Activated CD8-positive, alpha-beta T cell treated with anti-CD3 and anti-CD28 coated beads for 36 hours (primary cell): ENCODE data around the gene PIK3R3. TPM values are rescaled to one million over a fixed set of nuclear protein-coding genes. Genes with fewer than 3 reads are reported as not detected.

Source experiments
- ATAC-seq: fragments of 200-7000 bp; cut with Tn5 transposase; one replicate; pipeline ENCODE4 v1.10.0; 2021; ENCODE audit warnings: mild to moderate bottlenecking, moderate library complexity
- CTCF ChIA-PET: fragments of 350-600 bp; sonication (Branson Sonifier 250); formaldehyde crosslinking; loops from one replicate; lab custom pipeline; 2021; ENCODE audit warnings: antibody characterized with exemption; lab: Charles Lee
- POLR2A ChIA-PET: fragments of 350-600 bp; sonication (Branson Sonifier 250); formaldehyde crosslinking; loops from one replicate; lab custom pipeline; 2021; ENCODE audit warnings: antibody characterized with exemption; lab: Charles Lee
- DNase-seq: peaks from one replicate; pipeline ENCODE4 v3.0.0-alpha.2; 2020
- H3K27ac Mint-ChIP-seq: one replicate; pipeline ENCODE4 v1.8.0; 2021; ENCODE audit warnings: mild to moderate bottlenecking, mixed read lengths
- H3K27me3 Mint-ChIP-seq: one replicate; pipeline ENCODE4 v1.8.0; 2021; ENCODE audit warnings: mixed read lengths
- H3K36me3 Mint-ChIP-seq: one replicate; pipeline ENCODE4 v1.8.0; 2021; ENCODE audit warnings: low read depth, mixed read lengths
- H3K4me1 Mint-ChIP-seq: one replicate; pipeline ENCODE4 v1.8.0; 2021; ENCODE audit warnings: low read depth, mixed read lengths
- H3K4me3 Mint-ChIP-seq: one replicate; pipeline ENCODE4 v1.8.0; 2021; ENCODE audit warnings: mild to moderate bottlenecking, moderate library complexity, mixed read lengths
- H3K9me3 Mint-ChIP-seq: one replicate; pipeline ENCODE4 v1.8.0; 2021; ENCODE audit warnings: mixed read lengths
- intact Hi-C: fragments of 100-400 bp; cut with micrococcal nuclease; formaldehyde crosslinking; loops from one replicate; pipeline ENCODE4 v1.10.0; 2022
- total RNA-seq, 2 experiments: library from RNA; stranded (reverse); gene quantifications; one replicate each; pipeline ENCODE4 v1.2.3, GENCODE V29; 2021
- TF ChIP-seq, protein P1 (sequence below): fragments of 200-600 bp; IDR thresholded peaks from one replicate; pipeline ENCODE4 v1.8.0; 2022; ENCODE audit warnings: antibody characterized with exemption, mild to moderate bottlenecking

PIK3R3 gene
- total RNA-seq, 2 experiments from 2014 or later = 1.3 to 1.4 TPM

- intact Hi-C loops = no loop called here
- CTCF ChIA-PET = no interaction called here
Measured at GRCh38 chr1:46130606-46131005, 1.8 kb downstream of the PIK3R3 start.

GRCh38 chr1:46130121-46130520, 2.3 kb downstream of the PIK3R3 start:
- CTCF ChIA-PET = interaction anchor here (1.4 kb wide), 1 partner anchor 94 kb away, joined by 4 read pairs; no protein-coding TSS in a partner anchor
- no peaks in the 10 kb centered on the region for H3K9me3 Mint-ChIP-seq
- H3K27ac Mint-ChIP-seq = no peak overlapping the region
- POLR2A ChIA-PET = interaction anchor here (0.6 kb wide), 1 partner anchor 11 kb away, joined by 3 read pairs; no protein-coding TSS in a partner anchor
- no peak overlapping the region for H3K4me3 Mint-ChIP-seq
- no peak for ATAC-seq
- DNase-seq = no peak
- peaks cover 2% of the 10 kb centered on the region for H3K36me3 Mint-ChIP-seq
- TF ChIP-seq, protein P1, sequence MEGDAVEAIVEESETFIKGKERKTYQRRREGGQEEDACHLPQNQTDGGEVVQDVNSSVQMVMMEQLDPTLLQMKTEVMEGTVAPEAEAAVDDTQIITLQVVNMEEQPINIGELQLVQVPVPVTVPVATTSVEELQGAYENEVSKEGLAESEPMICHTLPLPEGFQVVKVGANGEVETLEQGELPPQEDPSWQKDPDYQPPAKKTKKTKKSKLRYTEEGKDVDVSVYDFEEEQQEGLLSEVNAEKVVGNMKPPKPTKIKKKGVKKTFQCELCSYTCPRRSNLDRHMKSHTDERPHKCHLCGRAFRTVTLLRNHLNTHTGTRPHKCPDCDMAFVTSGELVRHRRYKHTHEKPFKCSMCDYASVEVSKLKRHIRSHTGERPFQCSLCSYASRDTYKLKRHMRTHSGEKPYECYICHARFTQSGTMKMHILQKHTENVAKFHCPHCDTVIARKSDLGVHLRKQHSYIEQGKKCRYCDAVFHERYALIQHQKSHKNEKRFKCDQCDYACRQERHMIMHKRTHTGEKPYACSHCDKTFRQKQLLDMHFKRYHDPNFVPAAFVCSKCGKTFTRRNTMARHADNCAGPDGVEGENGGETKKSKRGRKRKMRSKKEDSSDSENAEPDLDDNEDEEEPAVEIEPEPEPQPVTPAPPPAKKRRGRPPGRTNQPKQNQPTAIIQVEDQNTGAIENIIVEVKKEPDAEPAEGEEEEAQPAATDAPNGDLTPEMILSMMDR = no peak
- intact Hi-C loops = no loop called here
- peaks cover 42% of the 10 kb centered on the region for H3K27me3 Mint-ChIP-seq
- peaks cover 27% of the 10 kb centered on the region for H3K4me1 Mint-ChIP-seq

More at GRCh38 chr1:46130606-46131005, 1.8 kb downstream of the PIK3R3 start:
- peaks cover 44% of the 10 kb centered on the region for H3K27me3 Mint-ChIP-seq
- POLR2A ChIA-PET = interaction anchor here (0.6 to 1.0 kb wide), 2 partner anchors 10 to 25 kb away, joined by 3 to 4 read pairs; no protein-coding TSS in a partner anchor
- TF ChIP-seq, protein P1 = no peak
- peaks cover 27% of the 10 kb centered on the region for H3K4me1 Mint-ChIP-seq
- peaks cover 2% of the 10 kb centered on the region for H3K36me3 Mint-ChIP-seq
- no peak for DNase-seq
- H3K9me3 Mint-ChIP-seq = no peaks in the 10 kb centered on the region
- no peak overlapping the region for H3K4me3 Mint-ChIP-seq
- ATAC-seq = no peak
- no peak overlapping the region for H3K27ac Mint-ChIP-seq

GRCh38 chr1:46128344-46128743, 4.1 kb downstream of the PIK3R3 start:
- no peak for DNase-seq
- intact Hi-C loops = no loop called here
- ChIA-PET CTCF (no interaction called here), POLR2A (no interaction called here)
- Mint-ChIP-seq H3K27me3 (peaks cover 37% of the 10 kb centered on the region), H3K27ac (no peak overlapping the region), H3K9me3 (no peaks in the 10 kb centered on the region), H3K4me3 (no peak overlapping the region), H3K4me1 (peaks cover 18% of the 10 kb centered on the region), H3K36me3 (peaks cover 2% of the 10 kb centered on the region)
- ATAC-seq = no peak
- TF ChIP-seq, protein P1 = no peak

DNA sequence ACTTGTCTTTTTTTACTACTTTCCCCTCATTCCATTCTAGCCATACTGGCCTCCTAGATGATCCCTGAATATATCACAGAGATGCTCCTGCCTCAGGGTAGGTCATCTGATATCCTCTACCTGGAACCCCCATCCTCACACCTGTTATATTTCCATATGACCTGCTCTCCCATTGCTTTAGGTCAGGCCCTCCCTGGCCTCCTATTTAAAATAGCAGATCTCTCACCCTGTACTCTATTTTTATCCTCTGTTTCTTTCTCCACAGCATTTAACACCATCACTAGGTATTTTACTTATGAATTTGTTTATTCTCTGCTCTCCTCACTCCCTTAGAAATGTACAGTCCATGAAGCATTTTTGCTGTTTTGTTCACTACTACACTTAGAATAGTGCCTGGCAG, 13.6 kb downstream of the PIK3R3 start:
- intact Hi-C loops = no loop called here
- DNase-seq (no peak), ATAC-seq (no peak)
- no peak overlapping the region for H3K27ac Mint-ChIP-seq
- peaks cover 2% of the 10 kb centered on the region for H3K4me1 Mint-ChIP-seq
- CTCF ChIA-PET = interaction anchor here (1.2 kb wide), 1 partner anchor 104 kb away, joined by 3 read pairs; no protein-coding TSS in a partner anchor
- no peaks in the 10 kb centered on the region for H3K27me3 Mint-ChIP-seq
- H3K36me3 Mint-ChIP-seq = no peaks in the 10 kb centered on the region
- TF ChIP-seq, protein P1 = no peak
- no peaks in the 10 kb centered on the region for H3K9me3 Mint-ChIP-seq
- H3K4me3 Mint-ChIP-seq = no peak overlapping the region
- POLR2A ChIA-PET = no interaction called here

DNA sequence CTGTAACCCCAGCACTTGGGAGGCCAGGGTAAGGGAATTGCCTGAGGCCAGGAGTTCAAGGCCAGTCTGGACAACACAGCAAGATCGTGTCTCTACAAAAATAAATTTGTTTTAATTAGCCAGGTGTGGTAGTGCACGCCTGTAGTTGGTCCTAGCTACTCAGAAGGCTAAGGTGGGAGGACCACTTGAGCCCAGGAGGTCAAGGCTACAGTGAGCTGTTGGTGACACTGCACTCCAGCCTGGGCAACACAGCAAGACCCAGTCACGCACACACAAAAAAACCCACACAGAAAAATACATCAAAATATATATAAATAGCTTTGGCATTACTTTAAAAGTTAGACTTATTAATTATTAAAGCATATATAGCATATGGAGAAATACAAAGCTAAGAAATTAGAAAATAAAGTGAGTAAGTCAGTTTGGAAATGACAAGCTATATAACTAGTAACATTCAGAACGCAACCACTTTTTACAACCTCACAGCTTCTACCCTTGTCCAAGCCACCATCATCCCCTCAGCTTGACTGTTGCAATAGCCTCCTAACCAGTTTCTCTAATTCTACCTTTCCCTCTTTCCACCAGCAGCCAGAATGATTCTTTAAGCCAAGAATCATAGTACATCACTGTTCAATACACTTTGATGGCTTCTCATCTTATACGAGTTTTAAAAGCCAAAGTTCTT, 14.5 kb downstream of the PIK3R3 start:
- Mint-ChIP-seq H3K9me3 (no peaks in the 10 kb centered on the region), H3K27ac (no peak overlapping the region), H3K36me3 (no peaks in the 10 kb centered on the region), H3K27me3 (no peaks in the 10 kb centered on the region), H3K4me1 (peaks cover 2% of the 10 kb centered on the region), H3K4me3 (no peak overlapping the region)
- intact Hi-C loops = no loop called here
- ChIA-PET POLR2A (interaction anchor here (0.6 to 1.0 kb wide), 2 partner anchors 14 to 37 kb away, joined by 3 to 4 read pairs; partner anchors contain the start of gene PIK3R3), CTCF (interaction anchor here (1.0 kb wide), 2 partner anchors 61 to 106 kb away, joined by 3 read pairs; no protein-coding TSS in a partner anchor)
- DNase-seq (no peak), ATAC-seq (no peak)
- TF ChIP-seq, protein P1 = no peak
